ENCODE measurements around the gene CKS1B. TPM values are rescaled to one million over a fixed set of nuclear protein-coding genes. Genes with fewer than 3 reads are reported as not detected.
A peak's percentile ranks its signal among the peaks of the same experiment; 100 is the strongest.

The CKS1B gene
- total and polyA plus RNA-seq, 9 of the 15 experiments (the other 6 are each of a cell fraction or from before 2014, with no cell fraction given): 215 to 1,103 (median 460) TPM

GRCh38 chr1:154925335-154926170, 48.9 kb upstream of the CKS1B start:
- in situ Hi-C loops (cut with MboI) (no loop called here), intact Hi-C loops (cut with micrococcal nuclease) (no loop called here)
- Histone ChIP-seq H4K20me1 (replicated peaks; ENCODE audit: control insufficient read depth, insufficient read depth, low read length) (no peaks in the 10 kb centered on the region), H3K9me3 (replicated peaks; ENCODE audit: control insufficient read depth, insufficient read depth, low read depth, low read length) (no peaks in the 10 kb centered on the region), H3K4me1 (replicated peaks in 1 of 2; ENCODE audit: control insufficient read depth in 2 of 2, insufficient read depth in 2 of 2, low read length in 2 of 2) (peaks cover 7 to 12% of the 10 kb centered on the region in 2 experiments; a peak in 4 of 5 replicates), H3K9ac (ENCODE audit: insufficient read depth in 1 of 2, low read depth in 2 of 2, low read length in 2 of 2) (0 out of 4 replicates have a peak overlapping the region, but pooled peaks of 1 of the 2 experiments have one; percentile 2), H3K27me3 (ENCODE audit: control insufficient read depth in 2 of 2, insufficient read depth in 2 of 2, low read length in 2 of 2) (no peaks in the 10 kb centered on the region), H3K79me2 (ENCODE audit: control insufficient read depth, insufficient read depth, low read length) (no peaks in the 10 kb centered on the region), H3K4me2 (ENCODE audit: insufficient read depth, low read length) (no peak overlapping the region), H2AFZ (ENCODE audit: low read depth, low read length) (no peak overlapping the region), H3K36me3 (ENCODE audit: control insufficient read depth, insufficient read depth, low read length) (peaks cover 4% of the 10 kb centered on the region; the same call in 2 of the 3 replicates), H3K9me1 (ENCODE audit: control insufficient read depth, insufficient read depth, low read length) (peaks cover 3% of the 10 kb centered on the region), H3K27ac (ENCODE audit: extremely low read depth, low read depth, low read length) (no peak overlapping the region), H3K4me3 (no peak overlapping the region)
- CTCF ChIA-PET (ENCODE audit: low intra/inter-chr PET ratio): no interaction called here
- WGBS (ENCODE audit: insufficient coverage, low coverage, missing lambda C conversion rate): 94% methylated on average over 3 of the region's 3 CpGs
- POLR2A ChIA-PET: interaction anchor here (1.0 to 1.3 kb wide), 2 partner anchors 9 to 11 kb away, joined by 4 to 5 read pairs; partner anchors contain the start of gene PMVK
- no peak for ATAC-seq
- BruUV-seq (replicated peaks): no TSS peak
- no peak for DNase-seq (ENCODE audit: extremely low read depth in 1 of 4, low spot score in 3 of 4)
- no peak for TF ChIP-seq RNF219 (CRISPR knock-in tag; IDR thresholded peaks at IDR 0.05)
- TF ChIP-seq CBFA2T3 (IDR thresholded peaks at IDR 0.05): no peak
- no peak for TF ChIP-seq MAFG (tag; conservative IDR thresholded peaks at IDR 0.05)
- TF ChIP-seq CHD2 (IDR thresholded peaks at IDR 0.05; ENCODE audit: low read depth, low read length): no peak
- TF ChIP-seq, protein P1, sequence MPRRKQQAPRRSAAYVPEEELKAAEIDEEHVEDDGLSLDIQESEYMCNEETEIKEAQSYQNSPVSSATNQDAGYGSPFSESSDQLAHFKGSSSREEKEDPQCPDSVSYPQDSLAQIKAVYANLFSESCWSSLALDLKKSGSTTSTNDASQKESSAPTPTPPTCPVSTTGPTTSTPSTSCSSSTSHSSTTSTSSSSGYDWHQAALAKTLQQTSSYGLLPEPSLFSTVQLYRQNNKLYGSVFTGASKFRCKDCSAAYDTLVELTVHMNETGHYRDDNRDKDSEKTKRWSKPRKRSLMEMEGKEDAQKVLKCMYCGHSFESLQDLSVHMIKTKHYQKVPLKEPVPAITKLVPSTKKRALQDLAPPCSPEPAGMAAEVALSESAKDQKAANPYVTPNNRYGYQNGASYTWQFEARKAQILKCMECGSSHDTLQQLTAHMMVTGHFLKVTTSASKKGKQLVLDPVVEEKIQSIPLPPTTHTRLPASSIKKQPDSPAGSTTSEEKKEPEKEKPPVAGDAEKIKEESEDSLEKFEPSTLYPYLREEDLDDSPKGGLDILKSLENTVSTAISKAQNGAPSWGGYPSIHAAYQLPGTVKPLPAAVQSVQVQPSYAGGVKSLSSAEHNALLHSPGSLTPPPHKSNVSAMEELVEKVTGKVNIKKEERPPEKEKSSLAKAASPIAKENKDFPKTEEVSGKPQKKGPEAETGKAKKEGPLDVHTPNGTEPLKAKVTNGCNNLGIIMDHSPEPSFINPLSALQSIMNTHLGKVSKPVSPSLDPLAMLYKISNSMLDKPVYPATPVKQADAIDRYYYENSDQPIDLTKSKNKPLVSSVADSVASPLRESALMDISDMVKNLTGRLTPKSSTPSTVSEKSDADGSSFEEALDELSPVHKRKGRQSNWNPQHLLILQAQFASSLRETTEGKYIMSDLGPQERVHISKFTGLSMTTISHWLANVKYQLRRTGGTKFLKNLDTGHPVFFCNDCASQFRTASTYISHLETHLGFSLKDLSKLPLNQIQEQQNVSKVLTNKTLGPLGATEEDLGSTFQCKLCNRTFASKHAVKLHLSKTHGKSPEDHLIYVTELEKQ (CRISPR knock-in tag; IDR thresholded peaks at IDR 0.05): no peak
- no peak for TF ChIP-seq RREB1 (CRISPR knock-in tag; IDR thresholded peaks at IDR 0.05)
- no peak for TF ChIP-seq MTA2 (IDR thresholded peaks at IDR 0.05; ENCODE audit: low read depth)
- no peak for TF ChIP-seq CREBBP (IDR thresholded peaks at IDR 0.05; ENCODE audit: low read depth, low read length)
- no peak for TF ChIP-seq GTF2F1 (IDR thresholded peaks at IDR 0.05; ENCODE audit: low read depth, low read length)
- FAIRE-seq: no peak
